Lower leg skin (tissue), 4 donors: ENCODE results near the gene SLC7A9. TPM values are rescaled to one million over a fixed set of nuclear protein-coding genes. Genes with fewer than 3 reads are reported as not detected.

Experiments
- DNase-seq, 2 donors: peaks; one replicate each; pipeline ENCODE4 v3.0.0-alpha.2; 2019; ENCODE audit warnings: low spot score in 2 of 2
- H3K4me3 ChIP-seq: fragments of 200-600 bp; sonication (generic); 2 replicates; pipeline ENCODE4 v1.5.1; 2017; ENCODE audit warnings: mild to moderate bottlenecking, low read depth; ENCODE audit not compliant: poor library complexity, severe bottlenecking
- POLR2A ChIP-seq, 2 donors: fragments of 450-650 bp; IDR thresholded peaks; one replicate each; pipeline ENCODE4 v1.6.1; 2016 to 2017; ENCODE audit warnings: antibody characterized with exemption in 2 of 2, mild to moderate bottlenecking in 1 of 2, moderate library complexity in 1 of 2
- WGBS, 2 donors: methylation state at CpG; one replicate each; pipeline ENCODE4 v1.1.5; 2018; 5-methylcytosine and 5-hydroxymethylcytosine counted together
- intact Hi-C: fragments of 100-400 bp; cut with DNase I; formaldehyde crosslinking; loops from one replicate; pipeline ENCODE4 v1.15.0; 2023; ENCODE audit warnings: low total_unique reads
- total RNA-seq, 4 donors: library from RNA; depleted of rRNA; stranded (reverse); fragments of >200 nt; gene quantifications; one replicate each; pipeline ENCODE4 v1.1.0, GENCODE V29; 2016
- TF ChIP-seq, protein P1 (sequence below), 3 donors: fragments of 450-650 bp; IDR thresholded peaks; one replicate each; pipeline ENCODE4 v1.5.1; 2016; ENCODE audit warnings: antibody characterized with exemption in 3 of 3, mild to moderate bottlenecking in 3 of 3, moderate library complexity in 2 of 3

SLC7A9 gene
- total RNA-seq, 4 donors from 2014 or later = 0.49 TPM; not detected in 2

DNA sequence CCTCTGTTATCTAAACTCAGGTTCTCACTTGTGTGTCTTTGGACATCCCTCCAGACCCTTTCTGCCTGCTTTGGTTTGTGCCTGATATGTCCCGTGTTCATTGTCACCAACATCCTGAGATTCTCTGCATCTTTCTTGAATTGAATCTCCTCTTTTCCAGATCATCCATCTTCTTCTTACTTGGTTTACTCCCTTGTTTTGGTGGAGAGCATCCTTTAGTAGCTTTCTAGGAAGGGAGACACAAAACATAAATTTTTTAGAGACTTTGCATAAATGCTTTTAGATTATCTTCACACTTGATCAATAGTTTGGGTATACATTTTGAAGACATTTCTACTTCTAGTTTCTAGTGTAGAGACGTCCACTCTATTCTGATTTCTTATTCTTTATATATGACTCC lies 88.3 kb downstream of the SLC7A9 start:
- H3K4me3 ChIP-seq = no peak overlapping the region
- no peak for TF ChIP-seq POLR2A (IDR thresholded peaks at IDR 0.05)
- TF ChIP-seq, protein P1, sequence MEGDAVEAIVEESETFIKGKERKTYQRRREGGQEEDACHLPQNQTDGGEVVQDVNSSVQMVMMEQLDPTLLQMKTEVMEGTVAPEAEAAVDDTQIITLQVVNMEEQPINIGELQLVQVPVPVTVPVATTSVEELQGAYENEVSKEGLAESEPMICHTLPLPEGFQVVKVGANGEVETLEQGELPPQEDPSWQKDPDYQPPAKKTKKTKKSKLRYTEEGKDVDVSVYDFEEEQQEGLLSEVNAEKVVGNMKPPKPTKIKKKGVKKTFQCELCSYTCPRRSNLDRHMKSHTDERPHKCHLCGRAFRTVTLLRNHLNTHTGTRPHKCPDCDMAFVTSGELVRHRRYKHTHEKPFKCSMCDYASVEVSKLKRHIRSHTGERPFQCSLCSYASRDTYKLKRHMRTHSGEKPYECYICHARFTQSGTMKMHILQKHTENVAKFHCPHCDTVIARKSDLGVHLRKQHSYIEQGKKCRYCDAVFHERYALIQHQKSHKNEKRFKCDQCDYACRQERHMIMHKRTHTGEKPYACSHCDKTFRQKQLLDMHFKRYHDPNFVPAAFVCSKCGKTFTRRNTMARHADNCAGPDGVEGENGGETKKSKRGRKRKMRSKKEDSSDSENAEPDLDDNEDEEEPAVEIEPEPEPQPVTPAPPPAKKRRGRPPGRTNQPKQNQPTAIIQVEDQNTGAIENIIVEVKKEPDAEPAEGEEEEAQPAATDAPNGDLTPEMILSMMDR (IDR thresholded peaks at IDR 0.05) = no peak
- intact Hi-C loops = no loop called here
- DNase-seq = no peak
- WGBS, 2 donors = 94% methylated on average over 2 of the region's 2 CpGs

Other genes with a start within 250 kb of the SLC7A9 start
- gene ANKRD27, start 194.6 kb downstream of the SLC7A9 start, total RNA-seq = 10 to 100 TPM; 24.1 to 46.0 (median 28.6) TPM
- 1 to 10 TPM; 1.0 to 2.9 (median 1.7) TPM for gene RGS9BP, start 193.9 kb downstream of the SLC7A9 start, total RNA-seq
- 10 to 100 TPM; 14.8 to 19.2 (median 18.6) TPM for gene NUDT19, start 177.9 kb downstream of the SLC7A9 start, total RNA-seq
- 1 to 10 TPM in 2 of 4 donors, under 1 TPM in 2; 0.16 to 1.3 (median 0.73) TPM for gene TDRD12, start 150.0 kb downstream of the SLC7A9 start, total RNA-seq
- gene CEP89, start 102.2 kb upstream of the SLC7A9 start, total RNA-seq = 10 to 100 TPM in 3 of 4 donors, 1 to 10 TPM in 1; 8.8 to 16.6 (median 10.6) TPM
- gene FAAP24, start 102.5 kb upstream of the SLC7A9 start, total RNA-seq = 1 to 10 TPM in 3 of 4 donors, under 1 TPM in 1; 0.63 to 2.5 (median 1.4) TPM
- 10 to 100 TPM in 3 of 4 donors, 1 to 10 TPM in 1; 4.0 to 25.7 (median 19.9) TPM for gene RHPN2, start 195.1 kb upstream of the SLC7A9 start, total RNA-seq
- 10 to 100 TPM in 1 of 4 donors, 1 to 10 TPM in 3; 7.0 to 14.6 (median 8.7) TPM for gene GPATCH1, start 211.4 kb upstream of the SLC7A9 start, total RNA-seq